ENCODE results near the gene RAB31. TPM values are rescaled to one million over a fixed set of nuclear protein-coding genes. Genes with fewer than 3 reads are reported as not detected.

The RAB31 gene
- total RNA-seq, 1 donor from 2014 or later, result 31.2 TPM

- no peak overlapping the region for H3K4me3 ChIP-seq (ENCODE audit: low read depth, low read length)
- DNase-seq (ENCODE audit: low read depth), result peak; percentile 26
These were observed 161.8 kb downstream of the RAB31 start for GRCh38 chr18:9869715-9870430.

GRCh38 chr18:9870431-9871008 lies 162.4 kb downstream of the RAB31 start:
- no peak overlapping the region for H3K4me3 ChIP-seq (ENCODE audit: low read depth, low read length)
- DNase-seq (ENCODE audit: low read depth), result no peak
- TF ChIP-seq CTCF (conservative IDR thresholded peaks at IDR 0.05; ENCODE audit: low read depth, low read length), result no peak

More at GRCh38 chr18:9869715-9870430, 161.8 kb downstream of the RAB31 start:
- no peak for TF ChIP-seq CTCF (conservative IDR thresholded peaks at IDR 0.05; ENCODE audit: low read depth, low read length)

GRCh38 chr18:9871244-9871746 lies 163.2 kb downstream of the RAB31 start:
- TF ChIP-seq CTCF (conservative IDR thresholded peaks at IDR 0.05; ENCODE audit: low read depth, low read length), result no peak
- H3K4me3 ChIP-seq (ENCODE audit: low read depth, low read length), result no peak overlapping the region

GRCh38 chr18:9872823-9873222 lies 164.7 kb downstream of the RAB31 start:
- H3K4me3 ChIP-seq (ENCODE audit: low read depth, low read length), result no peak overlapping the region
- no peak for TF ChIP-seq CTCF (conservative IDR thresholded peaks at IDR 0.05; ENCODE audit: low read depth, low read length)
- no peak for DNase-seq (ENCODE audit: low read depth)

More at GRCh38 chr18:9871244-9871746, 163.2 kb downstream of the RAB31 start:
- no peak for DNase-seq (ENCODE audit: low read depth)

- H3K4me3 ChIP-seq (ENCODE audit: low read depth, low read length), result no peak overlapping the region
- TF ChIP-seq CTCF (conservative IDR thresholded peaks at IDR 0.05; ENCODE audit: low read depth, low read length), result no peak
- no peak for DNase-seq (ENCODE audit: low read depth)
These were observed 166.6 kb downstream of the RAB31 start for GRCh38 chr18:9874728-9875127.

- H3K4me3 ChIP-seq (ENCODE audit: low read depth, low read length), result no peak overlapping the region
- TF ChIP-seq CTCF (conservative IDR thresholded peaks at IDR 0.05; ENCODE audit: low read depth, low read length), result no peak
- DNase-seq (ENCODE audit: low read depth), result no peak
These were observed 168.2 kb downstream of the RAB31 start for GRCh38 chr18:9876212-9876866.

All from epithelial cell of proximal tubule (primary cell).